Measurements from ENCODE around the gene S1PR1.

DNA sequence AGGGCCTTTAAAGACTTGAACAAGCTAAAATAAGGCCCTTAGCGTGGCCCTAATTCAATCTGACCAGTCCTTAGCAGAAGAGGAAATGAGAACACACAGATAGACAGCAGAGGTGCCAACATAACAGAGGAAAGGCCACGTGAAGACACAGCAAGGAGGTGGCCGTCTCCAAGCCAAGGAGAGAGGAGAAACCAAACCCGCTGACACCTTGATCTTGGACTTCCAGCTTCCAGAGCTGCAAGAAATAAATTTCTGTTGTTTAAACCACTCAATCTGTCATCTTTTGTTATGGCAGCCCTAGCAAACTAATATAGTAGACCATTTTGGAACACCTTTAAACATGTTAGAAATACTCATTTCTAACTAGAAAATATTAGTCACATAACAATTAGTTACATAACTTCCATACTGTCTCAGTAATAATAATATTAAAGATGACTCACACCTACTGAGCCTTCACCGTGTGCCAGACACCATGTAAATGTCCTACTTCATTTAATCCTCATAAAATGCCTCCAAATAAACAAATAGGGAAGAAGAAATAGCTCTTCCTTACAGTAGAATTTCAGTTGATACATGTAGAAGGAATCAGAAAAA is 47.9 kb downstream of the S1PR1 start:
- no peak for TF ChIP-seq POLR2A (IDR thresholded peaks at IDR 0.05)
- TF ChIP-seq, protein P1, sequence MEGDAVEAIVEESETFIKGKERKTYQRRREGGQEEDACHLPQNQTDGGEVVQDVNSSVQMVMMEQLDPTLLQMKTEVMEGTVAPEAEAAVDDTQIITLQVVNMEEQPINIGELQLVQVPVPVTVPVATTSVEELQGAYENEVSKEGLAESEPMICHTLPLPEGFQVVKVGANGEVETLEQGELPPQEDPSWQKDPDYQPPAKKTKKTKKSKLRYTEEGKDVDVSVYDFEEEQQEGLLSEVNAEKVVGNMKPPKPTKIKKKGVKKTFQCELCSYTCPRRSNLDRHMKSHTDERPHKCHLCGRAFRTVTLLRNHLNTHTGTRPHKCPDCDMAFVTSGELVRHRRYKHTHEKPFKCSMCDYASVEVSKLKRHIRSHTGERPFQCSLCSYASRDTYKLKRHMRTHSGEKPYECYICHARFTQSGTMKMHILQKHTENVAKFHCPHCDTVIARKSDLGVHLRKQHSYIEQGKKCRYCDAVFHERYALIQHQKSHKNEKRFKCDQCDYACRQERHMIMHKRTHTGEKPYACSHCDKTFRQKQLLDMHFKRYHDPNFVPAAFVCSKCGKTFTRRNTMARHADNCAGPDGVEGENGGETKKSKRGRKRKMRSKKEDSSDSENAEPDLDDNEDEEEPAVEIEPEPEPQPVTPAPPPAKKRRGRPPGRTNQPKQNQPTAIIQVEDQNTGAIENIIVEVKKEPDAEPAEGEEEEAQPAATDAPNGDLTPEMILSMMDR (IDR thresholded peaks at IDR 0.05) = no peak
- TF ChIP-seq POLR2AphosphoS5 (IDR thresholded peaks at IDR 0.05) = no peak

All from suprapubic skin (tissue), 4 donors.